Activated T-cell treated with anti-CD3 and anti-CD28 coated beads, Interleukin-2, amount 50 U/mL, for 4 hours (primary cell): Measurements from ENCODE around the gene RAB40B. TPM values are rescaled to one million over a fixed set of nuclear protein-coding genes. Genes with fewer than 3 reads are reported as not detected.

Experiments used
- ATAC-seq, 2 donors: fragments of 200-7000 bp; cut with Tn5 transposase; one replicate each; pipeline ENCODE4 v1.10.0; 2021
- DNase-seq: peaks from one replicate; pipeline ENCODE4 v3.0.0-alpha.2; 2020
- H3K27me3 Mint-ChIP-seq: one replicate; pipeline ENCODE4 v1.8.0; 2021; ENCODE audit warnings: low read depth, mixed read lengths
- H3K36me3 Mint-ChIP-seq: one replicate; pipeline ENCODE4 v1.8.0; 2022; ENCODE audit warnings: mixed read lengths; ENCODE audit not compliant: insufficient read depth
- H3K4me1 Mint-ChIP-seq: one replicate; pipeline ENCODE4 v1.8.0; 2021; ENCODE audit warnings: low read depth, mixed read lengths
- H3K4me3 Mint-ChIP-seq: one replicate; pipeline ENCODE4 v1.8.0; 2021; ENCODE audit warnings: mild to moderate bottlenecking, moderate library complexity, mixed read lengths
- H3K9me3 Mint-ChIP-seq: one replicate; pipeline ENCODE4 v1.8.0; 2021; ENCODE audit warnings: mixed read lengths
- total RNA-seq, 3 donors: library from RNA; stranded (reverse); gene quantifications; one replicate each; pipeline ENCODE4 v1.2.1, GENCODE V29; 2021

Gene RAB40B
- total RNA-seq, 3 donors from 2014 or later, result 3.8 to 4.8 (median 4.1) TPM

- no peaks in the 10 kb centered on the region for H3K9me3 Mint-ChIP-seq
- DNase-seq (no peak), ATAC-seq (no peak)
- H3K36me3 Mint-ChIP-seq, result peaks cover 28% of the 10 kb centered on the region
- no peaks in the 10 kb centered on the region for H3K27me3 Mint-ChIP-seq
- no peak overlapping the region for H3K4me3 Mint-ChIP-seq
- H3K4me1 Mint-ChIP-seq, result no peaks in the 10 kb centered on the region
These were observed 27.9 kb upstream of the RAB40B start for GRCh38 chr17:82726427-82726826.

GRCh38 chr17:82723169-82723807, 24.8 kb upstream of the RAB40B start:
- Mint-ChIP-seq H3K9me3 (no peaks in the 10 kb centered on the region), H3K27me3 (no peaks in the 10 kb centered on the region), H3K4me1 (peaks cover 4% of the 10 kb centered on the region), H3K36me3 (peaks cover 32% of the 10 kb centered on the region), H3K4me3 (no peak overlapping the region)
- DNase-seq (no peak), ATAC-seq (no peak)

- no peaks in the 10 kb centered on the region for H3K27me3 Mint-ChIP-seq
- H3K9me3 Mint-ChIP-seq, result no peaks in the 10 kb centered on the region
- no peak overlapping the region for H3K4me3 Mint-ChIP-seq
- peaks cover 35% of the 10 kb centered on the region for H3K36me3 Mint-ChIP-seq
- no peak for DNase-seq
- peaks cover 11% of the 10 kb centered on the region for H3K4me1 Mint-ChIP-seq
- no peak for ATAC-seq
These were observed 24.0 kb upstream of the RAB40B start for GRCh38 chr17:82722341-82723013.

- DNase-seq (no peak), ATAC-seq (no peak)
- H3K36me3 Mint-ChIP-seq, result peaks cover 28% of the 10 kb centered on the region
- no peaks in the 10 kb centered on the region for H3K27me3 Mint-ChIP-seq
- H3K9me3 Mint-ChIP-seq, result no peaks in the 10 kb centered on the region
- H3K4me3 Mint-ChIP-seq, result no peak overlapping the region
- peaks cover 21% of the 10 kb centered on the region for H3K4me1 Mint-ChIP-seq
These were observed 21.7 kb upstream of the RAB40B start for GRCh38 chr17:82720204-82720603.

GRCh38 chr17:82718986-82719685, 20.6 kb upstream of the RAB40B start:
- peaks cover 21% of the 10 kb centered on the region for H3K4me1 Mint-ChIP-seq
- H3K27me3 Mint-ChIP-seq, result no peaks in the 10 kb centered on the region
- H3K9me3 Mint-ChIP-seq, result no peaks in the 10 kb centered on the region
- H3K4me3 Mint-ChIP-seq, result no peak overlapping the region
- DNase-seq, result no peak
- ATAC-seq, result no peak
- peaks cover 28% of the 10 kb centered on the region for H3K36me3 Mint-ChIP-seq

- DNase-seq, result peak; percentile 83
- Mint-ChIP-seq H3K4me1 (peaks cover 21% of the 10 kb centered on the region), H3K36me3 (peaks cover 13% of the 10 kb centered on the region), H3K27me3 (no peaks in the 10 kb centered on the region), H3K9me3 (no peaks in the 10 kb centered on the region), H3K4me3 (peak within 1 kb of the TSS; percentile 95)
- ATAC-seq, result peak; percentile 92 to 95
These were observed 17.9 kb upstream of the RAB40B start, which contains the start of gene FN3KRP for GRCh38 chr17:82716203-82717010. Gene FN3KRP, plus strand, starts transcription at chr17:82716706. Its CDS starts 50 bp downstream, at chr17:82716756.

GRCh38 chr17:82713071-82713723, 14.7 kb upstream of the RAB40B start:
- Mint-ChIP-seq H3K36me3 (peaks cover 5% of the 10 kb centered on the region), H3K9me3 (no peaks in the 10 kb centered on the region), H3K4me1 (peaks cover 17% of the 10 kb centered on the region), H3K27me3 (no peaks in the 10 kb centered on the region), H3K4me3 (no peak overlapping the region)
- no peak for DNase-seq
- no peak for ATAC-seq

- H3K4me1 Mint-ChIP-seq, result peaks cover 5% of the 10 kb centered on the region
- H3K36me3 Mint-ChIP-seq, result no peaks in the 10 kb centered on the region
- no peak for DNase-seq
- H3K9me3 Mint-ChIP-seq, result no peaks in the 10 kb centered on the region
- H3K27me3 Mint-ChIP-seq, result peaks cover 2% of the 10 kb centered on the region
- H3K4me3 Mint-ChIP-seq, result no peak overlapping the region
- ATAC-seq, result no peak
These were observed 12.2 kb upstream of the RAB40B start for GRCh38 chr17:82710499-82711232.

- H3K36me3 Mint-ChIP-seq, result no peaks in the 10 kb centered on the region
These were observed 11.4 kb upstream of the RAB40B start for GRCh38 chr17:82709676-82710498.

GRCh38 chr17:82709024-82709675, 10.7 kb upstream of the RAB40B start:
- Mint-ChIP-seq H3K4me3 (no peak overlapping the region), H3K27me3 (peaks cover 2% of the 10 kb centered on the region), H3K36me3 (no peaks in the 10 kb centered on the region), H3K9me3 (no peaks in the 10 kb centered on the region), H3K4me1 (peaks cover 4% of the 10 kb centered on the region)
- ATAC-seq (no peak), DNase-seq (no peak)

More at GRCh38 chr17:82709676-82710498, 11.4 kb upstream of the RAB40B start:
- ATAC-seq, result no peak
- DNase-seq, result no peak
- H3K27me3 Mint-ChIP-seq, result peaks cover 2% of the 10 kb centered on the region
- no peaks in the 10 kb centered on the region for H3K9me3 Mint-ChIP-seq
- H3K4me1 Mint-ChIP-seq, result peaks cover 4% of the 10 kb centered on the region
- H3K4me3 Mint-ChIP-seq, result no peak overlapping the region

- H3K9me3 Mint-ChIP-seq, result no peaks in the 10 kb centered on the region
- H3K4me3 Mint-ChIP-seq, result no peak overlapping the region
- peaks cover 2% of the 10 kb centered on the region for H3K27me3 Mint-ChIP-seq
- no peaks in the 10 kb centered on the region for H3K36me3 Mint-ChIP-seq
- DNase-seq (no peak), ATAC-seq (no peak)
- H3K4me1 Mint-ChIP-seq, result peaks cover 4% of the 10 kb centered on the region
These were observed 7.3 kb upstream of the RAB40B start for GRCh38 chr17:82705756-82706155.

- Mint-ChIP-seq H3K9me3 (no peaks in the 10 kb centered on the region), H3K4me1 (peaks cover 4% of the 10 kb centered on the region), H3K27me3 (peaks cover 2% of the 10 kb centered on the region), H3K4me3 (no peak overlapping the region), H3K36me3 (no peaks in the 10 kb centered on the region)
- DNase-seq, result no peak
- ATAC-seq, result no peak
These were observed 6.4 kb upstream of the RAB40B start for GRCh38 chr17:82704886-82705285.
